Jurkat, Clone E6-1 (cell line): Measurements from ENCODE around the gene YKT6.
"Not testable (repeated sequence)": the region's sequence is repeated elsewhere in the genome, so short reads cannot be mapped to it uniquely, and the experiment has no call there.

Experiments used
- DNase-seq: peaks from one replicate; pipeline ENCODE4 v3.0.0-alpha.2; 2011; ENCODE audit warnings: low read depth, low spot score
- H3K4me3 ChIP-seq: 2 replicates; pipeline ENCODE4 v1.5.1; 2011; ENCODE audit warnings: mild to moderate bottlenecking, low read length, control low read depth, moderate library complexity

The YKT6 gene

DNA sequence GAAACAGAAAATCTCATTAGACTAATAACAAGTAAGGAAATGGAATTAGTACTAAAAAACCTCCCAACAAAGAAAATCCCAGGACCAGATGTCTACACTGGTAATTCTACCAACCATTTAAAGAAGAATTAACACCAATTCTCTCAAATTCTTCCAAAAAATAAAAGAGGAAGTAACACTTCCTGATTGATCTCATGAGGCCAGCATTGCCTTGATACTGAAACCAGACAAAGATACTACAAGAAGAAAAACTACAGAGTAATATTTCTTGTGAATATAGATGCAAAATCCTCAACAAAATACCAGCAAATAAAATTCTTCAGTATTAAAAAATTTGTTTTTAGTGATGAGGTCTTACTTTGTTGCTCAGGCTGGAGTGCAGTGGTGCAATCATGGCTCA is 32.9 kb upstream of the YKT6 start:
- DNase-seq, result no peak
- no peak overlapping the region for H3K4me3 ChIP-seq

GRCh38 chr7:44171901-44172300 is 28.9 kb upstream of the YKT6 start:
- H3K4me3 ChIP-seq, DNase-seq: not testable (repeated sequence)

DNA sequence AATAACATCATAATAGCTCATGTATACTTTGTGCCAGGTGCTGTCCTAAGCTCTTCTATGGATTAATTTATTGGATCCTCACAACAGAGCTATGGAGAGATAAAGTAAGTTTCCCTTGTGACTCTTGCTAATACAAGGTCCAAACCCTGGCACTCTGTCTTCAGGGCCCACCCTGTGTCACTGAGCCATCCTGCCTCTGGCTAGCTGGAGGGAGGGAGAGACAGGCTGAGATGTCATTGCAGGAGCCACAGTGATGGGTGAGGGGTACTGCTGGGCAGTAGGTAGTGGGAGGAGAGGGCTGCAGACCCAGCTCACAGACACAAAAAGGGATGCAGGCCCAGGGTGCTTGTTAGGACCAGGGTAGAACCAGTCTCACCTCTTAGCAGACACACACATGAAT is 28.4 kb upstream of the YKT6 start:
- DNase-seq, result no peak
- no peak overlapping the region for H3K4me3 ChIP-seq

GRCh38 chr7:44172803-44173424 is 27.9 kb upstream of the YKT6 start:
- no peak overlapping the region for H3K4me3 ChIP-seq
- no peak for DNase-seq

DNA sequence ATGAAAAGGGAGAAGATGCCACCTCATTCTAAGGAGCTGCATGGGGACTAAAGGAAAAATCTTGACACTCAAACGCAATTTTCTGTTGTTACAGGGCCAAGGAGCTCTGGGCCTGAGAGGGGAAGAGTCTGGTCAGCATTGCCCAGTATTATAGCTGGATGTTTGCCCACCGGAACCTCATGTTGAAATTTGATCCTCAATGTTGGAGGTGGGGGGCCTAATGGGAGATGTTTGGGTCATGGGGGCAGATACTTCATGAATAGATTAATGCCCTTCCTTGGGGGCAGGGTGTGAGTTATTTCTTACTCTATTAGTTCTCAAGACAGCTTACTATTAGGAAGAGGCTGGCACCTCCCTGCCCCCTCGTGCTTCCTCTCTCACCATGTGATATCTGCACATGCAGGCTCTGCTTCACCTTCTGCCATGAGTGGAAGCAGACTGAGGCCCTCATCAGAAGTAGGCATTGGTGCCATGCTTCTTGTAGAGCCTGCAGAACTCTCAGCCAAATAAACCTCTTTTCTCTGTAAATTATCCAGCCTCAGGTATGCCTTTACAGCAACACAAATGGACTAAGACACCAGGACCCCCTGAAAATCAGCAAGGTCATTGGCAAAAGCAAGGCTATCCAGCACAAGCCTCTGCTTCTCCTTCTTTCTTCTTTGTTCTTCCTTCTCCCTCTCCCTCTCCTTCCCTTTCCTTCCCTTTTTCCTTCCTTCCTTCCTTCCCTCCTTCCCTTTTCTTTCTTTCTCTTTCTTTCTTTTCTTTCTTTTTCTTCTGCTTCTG is 26.7 kb upstream of the YKT6 start:
- H3K4me3 ChIP-seq, result no peak overlapping the region
- no peak for DNase-seq

GRCh38 chr7:44174694-44174948 is 26.2 kb upstream of the YKT6 start:
- DNase-seq, H3K4me3 ChIP-seq: not testable (repeated sequence)

DNA sequence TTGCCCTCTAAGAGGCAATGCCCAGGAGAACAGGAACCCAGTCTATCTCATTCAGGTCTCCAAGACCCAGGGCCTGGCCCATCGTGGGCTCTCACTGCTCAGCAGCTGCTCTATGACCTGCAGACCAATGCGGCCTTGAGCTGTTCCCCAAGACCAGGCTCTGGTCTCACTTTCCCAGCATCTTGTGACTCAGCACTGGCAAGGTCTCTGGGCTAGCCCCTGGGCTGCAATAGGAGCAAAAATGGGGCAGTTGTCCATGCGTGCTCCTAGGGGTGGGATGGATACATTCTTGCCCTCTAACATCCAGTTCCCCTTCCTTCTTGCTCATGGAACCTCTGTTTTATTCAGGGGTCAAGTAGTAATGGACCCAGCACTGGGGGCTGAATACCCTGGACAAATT is 25.0 kb upstream of the YKT6 start:
- no peak for DNase-seq

DNA sequence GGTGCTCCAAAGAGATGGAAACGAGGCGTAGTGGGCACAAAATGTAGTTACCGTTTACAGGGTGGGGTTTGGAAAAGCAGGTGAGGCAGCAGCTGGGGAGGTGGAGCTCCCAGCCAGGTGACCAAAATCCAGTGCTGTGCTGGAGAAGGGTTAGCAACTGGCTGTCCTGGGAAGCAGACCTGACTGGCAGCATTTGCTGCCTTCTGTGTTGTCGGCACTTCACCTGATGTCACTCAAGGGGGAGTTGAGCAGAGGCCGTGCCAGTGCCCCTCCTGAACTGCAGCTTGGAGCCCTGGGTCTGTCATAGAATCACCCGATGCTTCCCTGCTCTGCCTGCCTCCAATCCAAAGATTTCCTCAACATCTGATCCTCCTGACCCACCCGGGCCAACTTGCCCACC is 24.3 kb upstream of the YKT6 start:
- H3K4me3 ChIP-seq, result no peak overlapping the region
- DNase-seq, result no peak

More for the DNA sequence above, 25.0 kb upstream of the YKT6 start:
- H3K4me3 ChIP-seq, result no peak overlapping the region

DNA sequence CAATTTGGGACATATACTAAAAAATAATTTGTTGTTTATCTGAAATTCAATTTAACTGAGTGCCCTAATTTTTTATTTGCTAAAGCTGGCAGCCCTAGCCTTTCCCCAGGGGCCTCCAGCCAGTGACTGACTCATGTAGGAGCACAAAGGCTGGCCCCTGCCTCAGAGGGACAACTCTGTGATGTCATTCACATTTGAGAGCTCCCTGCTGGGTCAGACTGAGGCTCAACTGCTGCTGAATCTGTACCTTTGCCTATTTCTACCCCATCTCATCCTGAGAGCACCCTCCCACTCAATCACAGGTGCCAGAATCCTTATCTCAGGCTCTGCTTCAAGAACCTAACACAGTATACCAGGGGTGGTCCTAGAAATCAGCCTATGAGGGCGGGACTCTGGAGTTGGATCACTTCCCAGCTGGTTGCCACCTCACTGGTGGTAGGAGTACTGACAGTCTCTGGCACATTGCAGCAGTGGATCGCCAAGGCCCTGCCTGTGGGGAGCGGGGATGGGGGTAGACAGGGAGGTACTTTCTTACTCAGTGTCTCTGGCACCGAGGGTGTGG is 23.1 kb upstream of the YKT6 start:
- no peak overlapping the region for H3K4me3 ChIP-seq
- DNase-seq, result no peak

DNA sequence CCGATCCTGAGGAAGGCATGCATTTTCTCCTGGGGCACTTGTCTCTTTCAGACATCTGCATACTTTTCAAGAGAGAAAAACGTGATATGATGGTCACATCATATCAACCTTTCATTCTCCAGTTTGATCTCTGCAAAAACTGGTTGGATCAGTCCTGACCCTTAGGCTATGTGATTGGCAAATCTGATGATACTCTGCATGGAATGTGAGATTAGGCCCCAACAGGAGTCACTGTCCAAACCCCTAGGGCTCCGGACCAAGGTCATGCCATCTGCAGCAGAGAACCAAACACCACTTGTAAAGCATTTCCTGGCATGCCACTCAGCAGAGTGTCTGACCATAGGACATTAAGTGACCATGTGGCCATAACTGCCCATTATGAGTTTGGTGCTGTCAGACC is 20.1 kb upstream of the YKT6 start:
- no peak for DNase-seq
- no peak overlapping the region for H3K4me3 ChIP-seq

- DNase-seq, result no peak
Measured at GRCh38 chr7:44182827-44183226, 18.0 kb upstream of the YKT6 start.

DNA sequence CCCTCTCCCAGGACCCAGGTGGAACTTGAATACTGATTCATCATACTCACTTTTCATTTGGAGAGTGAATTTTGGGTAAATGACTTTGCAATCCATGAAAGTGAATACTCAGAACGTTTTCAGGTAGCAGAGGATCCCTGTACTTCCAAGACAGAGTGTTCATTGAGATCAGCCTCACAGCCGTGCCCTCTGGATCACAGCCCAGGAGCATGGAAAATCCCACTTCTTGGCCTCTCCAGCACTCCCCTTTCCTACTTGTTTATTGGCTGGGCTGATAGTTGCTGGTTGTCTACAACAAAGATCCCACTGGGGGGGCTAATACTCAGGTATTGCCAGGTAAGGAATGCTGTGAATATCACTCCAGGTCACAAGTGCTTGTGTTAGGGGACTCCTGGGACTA is 17.4 kb upstream of the YKT6 start:
- no peak for DNase-seq
- no peak overlapping the region for H3K4me3 ChIP-seq

More at GRCh38 chr7:44182827-44183226, 18.0 kb upstream of the YKT6 start:
- no peak overlapping the region for H3K4me3 ChIP-seq

- H3K4me3 ChIP-seq, result no peak overlapping the region
- no peak for DNase-seq
Measured at GRCh38 chr7:44184206-44184872, 16.4 kb upstream of the YKT6 start.

DNA sequence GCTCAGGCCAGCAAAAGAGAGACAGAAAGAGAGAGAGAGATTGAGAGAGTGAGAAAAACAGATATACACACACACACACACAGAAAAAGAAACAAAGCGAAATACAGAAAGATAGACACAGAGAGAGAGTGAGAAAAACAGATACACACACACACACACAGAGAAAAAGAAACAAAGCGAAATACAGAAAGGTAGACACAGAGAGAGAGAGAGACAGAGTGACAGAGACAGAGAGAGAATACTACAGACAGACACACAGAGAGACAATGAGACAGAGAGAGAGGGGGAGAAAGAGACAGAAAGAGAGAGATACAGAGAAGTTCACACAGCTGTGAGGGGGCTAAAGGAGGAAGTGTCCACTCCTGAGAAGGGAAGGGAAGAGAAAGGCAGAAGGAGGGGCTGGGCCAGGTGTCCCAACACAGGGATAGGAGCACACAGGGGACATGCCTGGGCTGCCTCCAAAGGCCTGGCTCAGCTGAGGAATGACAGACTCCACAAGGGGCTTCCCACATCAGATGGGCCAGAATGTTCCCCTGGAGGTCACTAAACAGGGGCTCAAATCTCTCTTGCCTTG is 15.8 kb upstream of the YKT6 start:
- DNase-seq, result no peak
- H3K4me3 ChIP-seq, result no peak overlapping the region

- no peak overlapping the region for H3K4me3 ChIP-seq
- DNase-seq, result no peak
Measured at GRCh38 chr7:44185729-44186128, 15.0 kb upstream of the YKT6 start.

GRCh38 chr7:44186736-44187135 is 14.0 kb upstream of the YKT6 start:
- H3K4me3 ChIP-seq, result no peak overlapping the region
- no peak for DNase-seq

- no peak for DNase-seq
- H3K4me3 ChIP-seq, result no peak overlapping the region
Measured at GRCh38 chr7:44187636-44188416, 13.0 kb upstream of the YKT6 start.

GRCh38 chr7:44188480-44189225 is 12.1 kb upstream of the YKT6 start:
- no peak for DNase-seq
- no peak overlapping the region for H3K4me3 ChIP-seq
